ENCODE measurements around the gene SRPX2.

SRPX2 gene

GRCh38 chrX:100652266-100652665, 8.3 kb downstream of the SRPX2 start:
- DNase-seq = no peak

- no peak for DNase-seq
Measured at GRCh38 chrX:100654261-100654660, 10.3 kb downstream of the SRPX2 start.

GRCh38 chrX:100658941-100659381, 15.0 kb downstream of the SRPX2 start:
- DNase-seq = no peak

GRCh38 chrX:100659431-100660137, 15.6 kb downstream of the SRPX2 start:
- no peak for DNase-seq

GRCh38 chrX:100662170-100662569, 18.2 kb downstream of the SRPX2 start:
- no peak for DNase-seq

GRCh38 chrX:100662796-100663195, 18.8 kb downstream of the SRPX2 start:
- DNase-seq = no peak

GRCh38 chrX:100663642-100664041, 19.6 kb downstream of the SRPX2 start:
- DNase-seq = no peak

GRCh38 chrX:100672966-100673365, 29.0 kb downstream of the SRPX2 start:
- no peak for DNase-seq

- DNase-seq = no peak
Measured at GRCh38 chrX:100673397-100673953, 29.5 kb downstream of the SRPX2 start.

GRCh38 chrX:100674705-100675104, 30.7 kb downstream of the SRPX2 start:
- no peak for DNase-seq

- DNase-seq = no peak
Measured at GRCh38 chrX:100677611-100678181, 33.7 kb downstream of the SRPX2 start.

- no peak for DNase-seq
Measured at GRCh38 chrX:100680756-100681155, 36.8 kb downstream of the SRPX2 start.

GRCh38 chrX:100681599-100681998, 37.6 kb downstream of the SRPX2 start:
- no peak for DNase-seq

- no peak for DNase-seq
Measured at GRCh38 chrX:100682939-100683338, 38.9 kb downstream of the SRPX2 start.

- DNase-seq = peak; percentile 52
Measured at GRCh38 chrX:100685284-100685996, 41.4 kb downstream of the SRPX2 start.

- DNase-seq = no peak
Measured at GRCh38 chrX:100685997-100686305, 42.0 kb downstream of the SRPX2 start.

GRCh38 chrX:100687128-100687527, 43.1 kb downstream of the SRPX2 start:
- DNase-seq = no peak

GRCh38 chrX:100687546-100687945, 43.5 kb downstream of the SRPX2 start:
- no peak for DNase-seq

GRCh38 chrX:100695302-100695701, 51.3 kb downstream of the SRPX2 start:
- DNase-seq = no peak

- DNase-seq = no peak
Measured at GRCh38 chrX:100695991-100696390, 52.0 kb downstream of the SRPX2 start.

- no peak for DNase-seq
Measured at GRCh38 chrX:100696699-100697351, 52.8 kb downstream of the SRPX2 start.

GRCh38 chrX:100698551-100698950, 54.6 kb downstream of the SRPX2 start:
- no peak for DNase-seq

- no peak for DNase-seq
Measured at GRCh38 chrX:100700809-100701208, 56.8 kb downstream of the SRPX2 start.

Measured in CD4-positive, alpha-beta T cell treated with Interferon gamma for 1 hour (primary cell).